Pancreas (tissue), 10 donors: ENCODE measurements around the gene IMMP2L. TPM values are rescaled to one million over a fixed set of nuclear protein-coding genes. Genes with fewer than 3 reads are reported as not detected.

Experiments
- ATAC-seq, 4 donors: fragments of 200-7000 bp; cut with Tn5 transposase; one replicate each; pipeline versions ENCODE4 v1.8.0 to v1.9.1; 2020; ENCODE audit warnings: mild to moderate bottlenecking in 4 of 4, moderate library complexity in 4 of 4
- DNase-seq, 6 donors: peaks; one replicate each; pipeline ENCODE4 v3.0.0-alpha.2; 2020
- FAIRE-seq: peaks from 2 replicates; lab custom pipeline; 2012; peaks lifted over from hg19 to GRCh38; lab: Jason Lieb, UNC
- H3K27ac ChIP-seq, 4 donors: fragments of 200-600 bp; sonication (generic); 1 replicate in 3 of 4; 2 replicates in 1 of 4; pipeline versions ENCODE4 v1.5.0 to v1.8.0; 2020
- H3K27me3 ChIP-seq, 4 donors: fragments of 200-600 bp; one replicate each; pipeline ENCODE4 v1.8.0; 2021
- H3K36me3 ChIP-seq, 3 donors: fragments of 200-600 bp; sonication (generic) in 1 of 3; one replicate each; pipeline versions ENCODE4 v1.5.0 to v1.8.0; 2020 to 2021
- H3K4me1 ChIP-seq, 3 donors: fragments of 200-600 bp; one replicate each; pipeline ENCODE4 v1.8.0; 2021
- H3K4me3 ChIP-seq, 4 donors: fragments of 200-600 bp; sonication (generic) in 2 of 4; one replicate each; pipeline versions ENCODE4 v1.5.0 to v1.8.0; 2020 to 2021
- H3K9me3 ChIP-seq, 4 donors: fragments of 200-600 bp; one replicate each; pipeline ENCODE4 v1.8.0; 2021
- WGBS, 2 donors: extraction: QIAGEN DNeasy Blood & Tissue Kit; methylation state at CpG; one replicate each; pipeline ENCODE4 v1.1.7; 2013; 5-methylcytosine and 5-hydroxymethylcytosine counted together
- intact Hi-C, 3 donors: fragments of 100-400 bp; cut with DNase I; formaldehyde crosslinking; loops; one replicate each; pipeline versions ENCODE4 v1.11.1 to v1.14.2; 2022
- polyA plus RNA-seq, 2 donors: library from polyadenylated mRNA; stranded (reverse); fragments of 200-250 nt; gene quantifications; one replicate each; pipeline ENCODE4 v1.2.3, GENCODE V29; 2013
- total RNA-seq, 6 donors: library from RNA; stranded (reverse); fragmentation: NEBNext Ultra II Directional in 4 of 6; extraction: Animal tissue kit (Norgen Biotek cat#: 25700) in 4 of 6; gene quantifications; one replicate each; pipeline versions ENCODE4 v1.2.1 to v1.2.4, GENCODE V29; 2021 to 2023
- TF ChIP-seq, protein P1 (sequence below), 4 donors: fragments of 200-600 bp; sonication (generic) in 3 of 4; IDR thresholded peaks; one replicate each; pipeline versions ENCODE4 v1.5.0 to v1.8.0; 2021; ENCODE audit warnings: antibody characterized with exemption in 4 of 4
- donor health status: healthy with polysubstance abuse.
- donor health status: DM: no; HTN: no; CAD: no; lungs with moderate emphysema.
- donor health status: DM: no; HTN: no; CAD: no.
- donor health status: control.
- donor health status: control.
- donor health status: Bipolar disorder and iron deficiency.
- donor health status: DM: yes; HTN: yes; CAD: no.
- donor health status: DM: no; HTN: no; CAD: no.
- donor health status: DM: no; HTN: no; CAD: no.
- donor health status: DM: yes; HTN: yes; CAD: no.

Gene IMMP2L
- total and polyA plus RNA-seq, 8 donors = 7.3 to 30.0 (median 12.9) TPM

DNA sequence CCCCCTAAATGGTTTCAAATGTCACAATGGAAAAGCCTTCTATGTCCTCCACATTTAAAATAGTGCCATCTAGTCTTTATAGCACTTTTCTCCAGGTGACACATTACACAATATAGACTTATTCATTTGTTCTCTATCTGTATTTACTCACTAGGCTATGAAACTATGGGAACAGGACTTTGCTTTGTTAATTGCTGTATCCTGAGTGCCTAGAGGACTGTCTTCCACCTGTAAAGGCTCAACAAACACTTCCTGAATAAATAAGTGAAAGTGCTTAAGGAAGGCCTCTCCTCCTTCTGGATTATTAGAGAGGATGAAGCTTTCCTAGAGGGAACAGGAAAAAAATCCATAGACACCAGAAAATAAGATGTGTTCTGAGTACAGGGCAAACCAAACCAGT lies 868.9 kb downstream of the IMMP2L start:
- no peak overlapping the region for H3K27ac ChIP-seq
- no peak overlapping the region for H3K4me3 ChIP-seq
- FAIRE-seq (no peak), DNase-seq (no peak), ATAC-seq (no peak)
- no peaks in the 10 kb centered on the region for H3K9me3 ChIP-seq
- TF ChIP-seq, protein P1, sequence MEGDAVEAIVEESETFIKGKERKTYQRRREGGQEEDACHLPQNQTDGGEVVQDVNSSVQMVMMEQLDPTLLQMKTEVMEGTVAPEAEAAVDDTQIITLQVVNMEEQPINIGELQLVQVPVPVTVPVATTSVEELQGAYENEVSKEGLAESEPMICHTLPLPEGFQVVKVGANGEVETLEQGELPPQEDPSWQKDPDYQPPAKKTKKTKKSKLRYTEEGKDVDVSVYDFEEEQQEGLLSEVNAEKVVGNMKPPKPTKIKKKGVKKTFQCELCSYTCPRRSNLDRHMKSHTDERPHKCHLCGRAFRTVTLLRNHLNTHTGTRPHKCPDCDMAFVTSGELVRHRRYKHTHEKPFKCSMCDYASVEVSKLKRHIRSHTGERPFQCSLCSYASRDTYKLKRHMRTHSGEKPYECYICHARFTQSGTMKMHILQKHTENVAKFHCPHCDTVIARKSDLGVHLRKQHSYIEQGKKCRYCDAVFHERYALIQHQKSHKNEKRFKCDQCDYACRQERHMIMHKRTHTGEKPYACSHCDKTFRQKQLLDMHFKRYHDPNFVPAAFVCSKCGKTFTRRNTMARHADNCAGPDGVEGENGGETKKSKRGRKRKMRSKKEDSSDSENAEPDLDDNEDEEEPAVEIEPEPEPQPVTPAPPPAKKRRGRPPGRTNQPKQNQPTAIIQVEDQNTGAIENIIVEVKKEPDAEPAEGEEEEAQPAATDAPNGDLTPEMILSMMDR (IDR thresholded peaks at IDR 0.05) = no peak
- intact Hi-C loops = no loop called here
- no peaks in the 10 kb centered on the region for H3K27me3 ChIP-seq
- H3K36me3 ChIP-seq = no peaks in the 10 kb centered on the region
- H3K4me1 ChIP-seq = no peaks in the 10 kb centered on the region

DNA sequence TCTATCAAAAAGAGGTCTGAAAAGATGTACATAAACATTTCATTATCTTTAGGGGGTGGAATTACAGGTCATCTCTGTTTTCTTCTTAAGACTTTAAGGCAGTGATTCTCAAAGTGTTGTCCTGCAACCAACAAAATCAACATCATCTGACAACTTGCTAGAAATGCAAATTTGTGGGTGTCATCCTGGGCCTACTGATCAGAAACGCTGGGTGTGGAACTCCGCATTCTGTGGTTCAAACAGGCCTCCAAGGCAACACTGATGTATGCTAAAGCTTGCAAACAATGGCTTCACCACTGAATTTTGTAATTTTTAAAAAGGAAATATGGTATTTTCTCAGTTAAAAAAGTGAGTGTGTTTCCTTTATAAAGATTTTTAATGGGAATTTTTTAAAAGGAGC lies 873.4 kb downstream of the IMMP2L start:
- Histone ChIP-seq H3K27me3 (no peaks in the 10 kb centered on the region), H3K9me3 (no peaks in the 10 kb centered on the region), H3K4me3 (no peak overlapping the region), H3K27ac (no peak overlapping the region), H3K36me3 (no peaks in the 10 kb centered on the region), H3K4me1 (no peaks in the 10 kb centered on the region)
- ATAC-seq (no peak), DNase-seq (no peak), FAIRE-seq (no peak)
- TF ChIP-seq, protein P1 (IDR thresholded peaks at IDR 0.05) = no peak
- intact Hi-C loops = no loop called here
- 80 to 88% methylated on average over 2 of the region's 2 CpGs for WGBS, 2 donors

DNA sequence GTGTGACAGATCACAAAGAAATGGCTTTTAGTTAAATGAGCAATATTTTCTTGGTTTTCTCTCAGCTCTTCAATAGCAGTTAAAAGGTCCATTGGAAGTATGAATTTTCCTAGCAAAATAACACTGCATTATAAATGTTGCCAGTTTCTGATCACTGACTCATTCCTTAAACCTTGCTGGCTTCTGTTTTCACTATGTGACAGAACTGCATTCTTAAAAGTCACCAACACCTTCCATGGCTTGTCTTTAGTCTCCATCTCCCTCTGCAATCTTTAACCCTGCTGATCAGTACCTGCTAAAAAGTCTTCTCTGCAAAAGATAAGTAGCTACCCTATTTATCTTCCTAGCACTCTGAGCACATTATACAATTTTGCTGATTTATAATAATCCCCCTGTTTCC lies 876.4 kb downstream of the IMMP2L start:
- DNase-seq = no peak
- Histone ChIP-seq H3K36me3 (no peaks in the 10 kb centered on the region), H3K27ac (no peak overlapping the region), H3K9me3 (no peaks in the 10 kb centered on the region), H3K27me3 (no peaks in the 10 kb centered on the region), H3K4me1 (no peaks in the 10 kb centered on the region), H3K4me3 (no peak overlapping the region)
- intact Hi-C loops = no loop called here
- TF ChIP-seq, protein P1 (IDR thresholded peaks at IDR 0.05) = no peak
- ATAC-seq = no peak
- FAIRE-seq = no peak

DNA sequence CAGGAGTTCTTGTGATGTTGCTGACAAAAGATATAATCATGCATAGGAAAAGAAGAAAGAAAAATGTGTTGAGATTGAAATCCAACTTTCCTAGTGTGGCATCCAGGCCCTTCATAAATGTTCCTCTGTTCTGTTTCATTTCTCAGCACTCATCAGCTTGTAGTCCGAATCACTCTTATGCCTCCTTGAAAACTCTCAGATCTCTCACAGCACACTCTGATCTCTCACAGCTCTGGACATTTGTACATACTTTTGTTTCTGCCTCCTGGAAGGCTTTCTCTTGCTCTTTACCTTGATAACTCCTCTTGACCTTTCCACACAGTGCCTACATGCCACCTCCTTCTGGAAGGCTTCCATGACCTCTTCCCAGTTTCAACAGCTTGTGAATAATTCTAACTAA lies 880.4 kb downstream of the IMMP2L start:
- Histone ChIP-seq H3K27me3 (no peaks in the 10 kb centered on the region), H3K4me1 (no peaks in the 10 kb centered on the region), H3K4me3 (no peak overlapping the region), H3K36me3 (no peaks in the 10 kb centered on the region), H3K27ac (no peak overlapping the region), H3K9me3 (no peaks in the 10 kb centered on the region)
- DNase-seq (no peak), FAIRE-seq (no peak), ATAC-seq (no peak)
- TF ChIP-seq, protein P1 (IDR thresholded peaks at IDR 0.05) = no peak
- intact Hi-C loops = no loop called here
- WGBS, 2 donors = 43 to 92% methylated on average over 1 of the region's 1 CpG

DNA sequence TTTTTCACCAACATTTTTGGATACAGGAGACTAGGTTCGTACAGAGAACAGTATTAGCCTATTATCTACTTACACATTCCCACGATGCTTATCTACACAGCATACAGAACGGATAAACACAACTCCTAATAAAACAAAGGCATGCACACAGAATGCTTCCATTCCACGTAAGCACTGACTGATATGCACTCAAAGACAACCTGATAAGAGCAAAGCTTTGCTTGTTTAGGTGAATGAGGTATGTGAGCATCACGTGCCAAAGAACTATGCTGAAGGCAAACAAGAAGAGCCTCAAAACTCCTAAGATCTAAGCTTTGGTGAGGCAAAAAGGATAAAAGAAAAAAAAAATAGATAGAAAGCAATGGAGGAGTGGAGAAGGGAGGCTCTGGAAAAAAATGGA lies 884.9 kb downstream of the IMMP2L start:
- ATAC-seq (no peak), FAIRE-seq (no peak), DNase-seq (no peak)
- no peak overlapping the region for H3K27ac ChIP-seq
- no peaks in the 10 kb centered on the region for H3K4me1 ChIP-seq
- 25% methylated on average over 5 of the region's 5 CpGs for WGBS, 2 donors
- H3K4me3 ChIP-seq = no peak overlapping the region
- intact Hi-C loops = no loop called here
- no peaks in the 10 kb centered on the region for H3K36me3 ChIP-seq
- no peaks in the 10 kb centered on the region for H3K27me3 ChIP-seq
- no peaks in the 10 kb centered on the region for H3K9me3 ChIP-seq
- TF ChIP-seq, protein P1 (IDR thresholded peaks at IDR 0.05) = no peak
